Fibroblast of skin of right biceps (primary cell): ENCODE measurements around the gene SCYGR2.

Source experiments
- DNase-seq: peaks from one replicate; pipeline ENCODE4 v3.0.0-alpha.2; 2013

Gene SCYGR2

GRCh38 chr2:227613272-227613660, 14.6 kb downstream of the SCYGR2 start:
- DNase-seq: no peak

GRCh38 chr2:227614246-227614645, 15.6 kb downstream of the SCYGR2 start:
- DNase-seq: no peak

GRCh38 chr2:227614740-227615139, 16.0 kb downstream of the SCYGR2 start, which contains the start of gene SCYGR3:
Gene SCYGR3, minus strand, starts transcription at chr2:227614840. Its CDS starts 0 bp downstream, at chr2:227614840.
- no peak for DNase-seq

- no peak for DNase-seq
Observed at GRCh38 chr2:227615181-227615580, 16.5 kb downstream of the SCYGR2 start.

- DNase-seq: no peak
Observed at GRCh38 chr2:227615906-227616305, 17.2 kb downstream of the SCYGR2 start.

- DNase-seq: no peak
Observed at GRCh38 chr2:227616631-227617030, 17.9 kb downstream of the SCYGR2 start.

GRCh38 chr2:227617316-227618230, 18.9 kb downstream of the SCYGR2 start, which contains the start of gene SCYGR4:
Gene SCYGR4, plus strand, starts transcription at chr2:227617498. Its CDS starts 0 bp downstream, at chr2:227617498.
- DNase-seq: no peak

GRCh38 chr2:227623226-227623625, 24.5 kb downstream of the SCYGR2 start:
- DNase-seq: peak; percentile 74

GRCh38 chr2:227625420-227625819, 26.7 kb downstream of the SCYGR2 start:
- no peak for DNase-seq

- no peak for DNase-seq
Observed at GRCh38 chr2:227626580-227627151, 28.0 kb downstream of the SCYGR2 start.

- no peak for DNase-seq
Observed at GRCh38 chr2:227627769-227628168, 29.1 kb downstream of the SCYGR2 start.

- no peak for DNase-seq
Observed at GRCh38 chr2:227629435-227629834, 30.7 kb downstream of the SCYGR2 start.

- no peak for DNase-seq
Observed at GRCh38 chr2:227630322-227630721, 31.6 kb downstream of the SCYGR2 start.

- no peak for DNase-seq
Observed at GRCh38 chr2:227632827-227633226, 34.1 kb downstream of the SCYGR2 start.

- no peak for DNase-seq
Observed at GRCh38 chr2:227634201-227634600, 35.5 kb downstream of the SCYGR2 start.

GRCh38 chr2:227642656-227643055, 44.0 kb downstream of the SCYGR2 start:
- DNase-seq: peak; percentile 7

- DNase-seq: no peak
Observed at GRCh38 chr2:227643990-227644551, 45.4 kb downstream of the SCYGR2 start.
